ENCODE data around the gene UBE2R2.
A peak's percentile ranks its signal among the peaks of the same experiment; 100 is the strongest.
"Not testable (repeated sequence)": the region's sequence is repeated elsewhere in the genome, so short reads cannot be mapped to it uniquely, and the experiment has no call there.

UBE2R2 gene

DNA sequence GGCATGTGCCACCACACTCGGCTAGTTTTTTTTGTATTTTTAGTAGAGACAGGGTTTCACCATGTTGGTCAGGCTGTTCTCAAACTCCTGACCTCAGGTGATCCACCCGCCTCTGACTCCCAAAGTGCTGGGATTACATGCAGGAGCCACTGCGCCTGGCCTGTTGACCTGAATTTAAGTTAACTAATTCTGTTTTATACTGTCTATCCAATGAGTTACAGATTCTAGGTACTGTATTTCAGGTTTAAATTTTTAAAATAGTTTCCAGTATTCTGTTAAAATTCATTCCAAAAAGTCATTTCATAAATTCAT, 30.9 kb downstream of the UBE2R2 start:
- not testable (repeated sequence) for H3K27ac Mint-ChIP-seq; H3K36me3 Mint-ChIP-seq; H3K4me3 Mint-ChIP-seq; H3K27me3 Mint-ChIP-seq; H3K9me3 Mint-ChIP-seq (ENCODE audit: low read depth)
- peaks cover 45% of the 10 kb centered on the region for H3K4me1 Mint-ChIP-seq (ENCODE audit: low read depth)

GRCh38 chr9:33850267-33850629, 33.3 kb downstream of the UBE2R2 start:
- H3K36me3 Mint-ChIP-seq, result peaks cover 3% of the 10 kb centered on the region
- peak overlapping the region; percentile 29 for H3K27ac Mint-ChIP-seq
- H3K4me1 Mint-ChIP-seq (ENCODE audit: low read depth), result peaks cover 46% of the 10 kb centered on the region
- H3K9me3 Mint-ChIP-seq (ENCODE audit: low read depth), result no peaks in the 10 kb centered on the region
- no peaks in the 10 kb centered on the region for H3K27me3 Mint-ChIP-seq
- no peak overlapping the region for H3K4me3 Mint-ChIP-seq

DNA sequence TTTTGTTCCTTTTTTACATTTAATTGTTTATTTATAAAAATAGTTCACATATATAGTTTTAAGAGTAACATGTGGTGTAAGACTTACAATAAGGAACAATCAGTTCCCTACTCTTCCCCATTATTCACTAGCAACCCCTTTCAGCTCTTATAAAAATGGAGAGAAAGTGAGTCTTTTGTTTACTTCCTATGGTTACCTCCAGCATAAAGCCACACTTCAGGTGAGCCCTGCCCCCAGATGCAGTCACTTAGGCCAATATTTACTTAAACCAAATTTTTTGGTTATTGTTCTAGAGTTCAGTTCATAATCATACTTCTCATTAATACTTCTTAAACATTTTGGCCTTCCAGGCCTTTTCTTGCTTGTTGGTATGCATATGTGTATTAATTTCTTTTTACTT, 33.7 kb downstream of the UBE2R2 start:
- Mint-ChIP-seq H3K27ac (no peak overlapping the region), H3K9me3 (ENCODE audit: low read depth) (no peaks in the 10 kb centered on the region), H3K36me3 (peaks cover 3% of the 10 kb centered on the region), H3K27me3 (no peaks in the 10 kb centered on the region), H3K4me3 (no peak overlapping the region), H3K4me1 (ENCODE audit: low read depth) (peaks cover 48% of the 10 kb centered on the region)

DNA sequence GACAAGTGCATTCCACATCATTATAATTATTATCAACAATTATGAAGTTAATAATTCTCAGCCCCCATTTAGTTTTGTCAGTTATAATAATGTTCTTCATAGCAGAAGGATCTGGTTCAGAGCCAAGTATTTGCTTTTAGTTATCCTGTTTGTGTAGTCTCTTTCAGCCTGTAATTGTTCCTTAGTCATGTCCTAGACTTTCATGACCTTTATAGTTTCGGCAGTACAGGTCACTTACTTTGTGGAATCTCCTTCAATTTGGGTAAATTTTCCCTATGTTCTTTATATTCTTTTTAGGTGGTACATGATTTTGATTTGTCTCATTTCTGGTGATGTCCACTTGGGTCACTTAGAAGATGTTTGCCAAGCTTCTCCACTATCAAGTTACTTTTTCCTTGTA, 34.3 kb downstream of the UBE2R2 start:
- no peaks in the 10 kb centered on the region for H3K27me3 Mint-ChIP-seq
- H3K9me3 Mint-ChIP-seq (ENCODE audit: low read depth), result no peaks in the 10 kb centered on the region
- H3K4me3 Mint-ChIP-seq, result no peak overlapping the region
- peaks cover 2% of the 10 kb centered on the region for H3K36me3 Mint-ChIP-seq
- H3K4me1 Mint-ChIP-seq (ENCODE audit: low read depth), result peaks cover 47% of the 10 kb centered on the region
- no peak overlapping the region for H3K27ac Mint-ChIP-seq

DNA sequence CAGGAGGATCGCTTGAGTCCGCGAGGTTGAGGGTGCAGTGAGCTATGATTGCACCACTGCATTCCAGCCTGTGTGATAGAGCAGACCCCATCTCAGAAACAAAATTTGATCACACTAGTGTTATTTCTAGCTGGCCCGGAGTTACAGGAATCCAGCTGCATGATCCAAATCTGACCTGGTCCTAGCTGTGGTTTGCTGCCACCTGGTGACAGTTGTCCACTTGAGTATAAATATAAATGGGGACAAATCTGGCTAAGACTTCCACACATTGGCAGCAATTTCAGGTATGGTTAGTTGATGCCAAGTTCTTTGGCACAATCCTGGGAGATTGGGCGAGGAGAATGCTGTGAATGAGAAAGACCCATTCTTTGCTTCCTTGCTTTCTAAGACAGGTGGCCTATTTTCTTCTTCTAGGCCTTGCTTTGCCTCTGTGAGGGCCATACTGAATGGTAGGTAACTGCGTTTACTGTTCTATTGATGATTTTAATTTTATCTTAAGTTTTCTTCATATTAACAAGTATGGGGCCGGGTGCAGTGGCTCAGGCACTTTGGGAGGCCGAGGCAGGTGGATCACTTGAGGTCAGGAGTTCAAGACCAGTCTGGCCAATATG, 35.4 kb downstream of the UBE2R2 start:
- peaks cover 40% of the 10 kb centered on the region for H3K4me1 Mint-ChIP-seq (ENCODE audit: low read depth)
- no peaks in the 10 kb centered on the region for H3K36me3 Mint-ChIP-seq
- H3K4me3 Mint-ChIP-seq, result no peak overlapping the region
- no peaks in the 10 kb centered on the region for H3K9me3 Mint-ChIP-seq (ENCODE audit: low read depth)
- no peak overlapping the region for H3K27ac Mint-ChIP-seq
- no peaks in the 10 kb centered on the region for H3K27me3 Mint-ChIP-seq

GRCh38 chr9:33856247-33856646, 39.3 kb downstream of the UBE2R2 start:
- no peaks in the 10 kb centered on the region for H3K36me3 Mint-ChIP-seq
- H3K4me1 Mint-ChIP-seq (ENCODE audit: low read depth), result peaks cover 36% of the 10 kb centered on the region
- no peaks in the 10 kb centered on the region for H3K27me3 Mint-ChIP-seq
- no peaks in the 10 kb centered on the region for H3K9me3 Mint-ChIP-seq (ENCODE audit: low read depth)
- no peak overlapping the region for H3K27ac Mint-ChIP-seq
- H3K4me3 Mint-ChIP-seq, result no peak overlapping the region

DNA sequence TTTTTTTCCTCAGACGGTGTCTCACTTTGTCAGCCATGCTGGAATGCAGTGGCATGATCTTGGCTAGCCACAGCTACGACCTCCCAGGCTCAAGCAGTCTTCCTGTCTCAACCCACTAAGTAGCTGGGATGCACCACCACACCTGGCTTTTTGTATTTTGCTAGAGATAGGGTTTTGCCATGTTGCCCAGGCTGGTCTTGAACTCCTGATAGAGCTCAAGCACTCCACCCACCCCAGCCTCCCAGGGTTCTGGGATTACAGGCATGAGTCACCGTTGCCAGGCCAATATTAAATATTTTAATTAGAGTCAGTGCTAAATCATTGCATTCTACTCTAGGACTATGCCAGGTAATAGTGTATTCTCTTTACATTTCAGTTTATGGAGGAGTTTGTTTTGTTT, 41.5 kb downstream of the UBE2R2 start:
- Mint-ChIP-seq H3K4me1 (ENCODE audit: low read depth) (peaks cover 39% of the 10 kb centered on the region), H3K27ac (no peak overlapping the region), H3K4me3 (no peak overlapping the region), H3K9me3 (ENCODE audit: low read depth) (no peaks in the 10 kb centered on the region), H3K27me3 (no peaks in the 10 kb centered on the region), H3K36me3 (peaks cover 3% of the 10 kb centered on the region)

DNA sequence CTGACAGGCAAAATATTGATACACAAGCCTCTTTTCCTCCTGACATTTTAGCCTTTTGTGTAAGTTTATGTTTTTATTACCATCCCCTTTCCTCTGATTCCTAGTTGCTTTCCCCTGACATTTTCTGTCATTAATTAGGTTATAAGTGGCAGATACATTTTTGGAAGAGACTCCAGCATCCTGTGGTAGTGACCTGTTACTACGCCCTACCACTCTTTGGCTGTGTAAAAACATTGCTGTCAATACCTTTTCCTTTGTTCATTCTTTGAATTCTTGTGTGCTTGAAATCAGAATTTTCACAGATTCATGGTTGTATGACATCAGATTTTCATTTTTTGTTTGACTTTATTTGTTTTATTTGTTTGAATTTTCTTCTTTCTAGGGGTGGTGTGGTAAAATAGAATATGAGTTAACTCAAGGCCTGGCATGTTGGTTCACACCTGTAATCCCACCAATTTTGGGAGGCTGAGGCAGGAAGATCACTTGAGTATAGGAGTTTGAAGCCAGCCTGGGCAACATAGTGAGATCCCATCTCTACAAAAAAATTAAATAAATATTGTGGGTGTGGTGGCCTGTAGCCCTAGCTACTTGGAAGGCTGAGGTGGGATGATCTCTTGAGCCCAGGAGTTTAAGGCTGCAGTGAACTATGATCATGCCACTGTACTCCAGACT, 43.4 kb downstream of the UBE2R2 start:
- Mint-ChIP-seq H3K27ac (peak overlapping the region; percentile 54), H3K9me3 (ENCODE audit: low read depth) (no peaks in the 10 kb centered on the region), H3K4me1 (ENCODE audit: low read depth) (peaks cover 34% of the 10 kb centered on the region), H3K4me3 (no peak overlapping the region), H3K27me3 (no peaks in the 10 kb centered on the region), H3K36me3 (peaks cover 3% of the 10 kb centered on the region)

GRCh38 chr9:33861917-33862453, 45.0 kb downstream of the UBE2R2 start:
- no peak overlapping the region for H3K27ac Mint-ChIP-seq
- peaks cover 3% of the 10 kb centered on the region for H3K36me3 Mint-ChIP-seq
- no peaks in the 10 kb centered on the region for H3K9me3 Mint-ChIP-seq (ENCODE audit: low read depth)
- no peak overlapping the region for H3K4me3 Mint-ChIP-seq
- no peaks in the 10 kb centered on the region for H3K27me3 Mint-ChIP-seq
- peaks cover 35% of the 10 kb centered on the region for H3K4me1 Mint-ChIP-seq (ENCODE audit: low read depth)

DNA sequence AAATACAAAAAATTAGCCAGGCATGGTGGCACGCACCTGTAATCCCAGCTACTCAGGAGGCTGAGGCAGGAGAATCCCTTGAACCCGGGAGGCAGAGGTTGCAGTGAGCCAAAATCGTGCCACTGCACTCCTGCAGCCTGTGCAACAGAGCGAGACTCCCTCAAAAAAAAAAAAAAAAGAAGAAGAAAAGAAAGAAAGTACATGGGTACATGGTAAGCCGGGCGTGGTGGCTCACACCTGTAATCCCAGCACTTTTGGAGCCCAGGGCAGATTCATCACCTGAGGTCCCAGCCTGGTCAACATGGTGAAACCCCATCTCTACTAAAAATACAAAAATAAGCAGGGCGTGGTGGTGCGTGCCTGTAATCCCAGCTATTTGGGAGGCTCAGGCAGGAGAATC, 46.1 kb downstream of the UBE2R2 start:
- H3K4me1 Mint-ChIP-seq (ENCODE audit: low read depth), result peaks cover 37% of the 10 kb centered on the region
- H3K36me3 Mint-ChIP-seq; H3K27me3 Mint-ChIP-seq; H3K4me3 Mint-ChIP-seq; H3K27ac Mint-ChIP-seq; H3K9me3 Mint-ChIP-seq (ENCODE audit: low read depth): not testable (repeated sequence)

DNA sequence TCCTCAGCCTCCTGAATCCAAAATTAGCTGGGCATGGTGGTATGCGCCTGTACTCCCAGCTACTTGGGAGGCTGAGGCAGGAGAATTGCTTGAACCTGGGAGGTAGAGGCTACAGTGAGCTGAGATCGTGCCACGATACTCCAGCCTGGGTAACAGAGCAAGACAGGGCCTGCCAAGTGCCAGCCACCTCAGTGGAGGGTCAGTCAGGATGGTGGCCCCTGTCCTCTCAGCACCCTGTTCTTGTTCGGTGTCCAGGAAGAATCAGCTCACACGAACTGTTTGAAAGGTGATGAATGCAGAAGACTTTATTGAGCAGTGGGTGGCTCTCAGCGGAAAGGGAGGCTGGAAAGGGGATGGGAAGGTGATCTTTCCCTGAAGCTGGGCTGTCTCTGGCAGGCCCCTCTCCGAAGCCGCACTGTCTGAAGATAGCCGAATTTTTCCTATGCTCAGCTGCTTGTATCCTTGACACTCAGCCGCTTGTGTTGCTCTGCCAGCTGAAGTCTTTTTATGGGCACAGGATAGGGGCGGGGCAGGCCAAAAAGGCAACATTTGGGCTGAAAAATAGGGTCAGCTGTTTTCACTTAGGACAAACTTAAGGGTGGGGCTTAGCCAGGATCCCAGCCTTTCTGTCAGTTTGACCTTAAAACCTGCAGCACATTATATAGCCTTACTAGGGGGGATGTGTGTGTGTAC, 50.9 kb downstream of the UBE2R2 start:
- Mint-ChIP-seq H3K36me3 (peaks cover 2% of the 10 kb centered on the region), H3K4me3 (no peak overlapping the region), H3K27me3 (no peaks in the 10 kb centered on the region), H3K4me1 (ENCODE audit: low read depth) (peaks cover 28% of the 10 kb centered on the region), H3K9me3 (ENCODE audit: low read depth) (no peaks in the 10 kb centered on the region), H3K27ac (no peak overlapping the region)

DNA sequence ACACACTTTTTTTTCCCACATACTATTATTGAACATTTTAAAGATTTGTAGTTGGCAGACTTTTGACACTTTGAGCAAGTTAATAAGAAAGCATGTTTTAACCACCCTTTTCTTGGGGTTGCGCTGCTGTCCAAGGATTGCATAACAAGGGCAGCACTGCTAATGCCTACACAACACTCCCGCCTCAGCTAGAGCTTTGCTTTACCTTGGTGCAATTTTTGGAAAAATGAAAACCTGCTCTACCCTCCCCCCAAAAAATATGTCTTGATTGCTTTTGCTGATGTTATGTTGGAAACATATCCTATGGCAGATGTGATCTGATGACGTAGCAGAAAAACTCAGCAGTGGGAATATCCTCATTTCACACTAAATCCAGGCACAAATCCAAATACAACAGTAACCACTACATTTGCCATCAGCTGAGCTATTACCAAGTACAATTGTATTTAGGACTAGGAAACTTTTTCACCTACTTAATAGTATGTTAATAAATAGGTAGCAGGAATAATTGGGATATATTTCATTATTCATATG, 51.5 kb downstream of the UBE2R2 start:
- Mint-ChIP-seq H3K9me3 (ENCODE audit: low read depth) (no peaks in the 10 kb centered on the region), H3K36me3 (peaks cover 2% of the 10 kb centered on the region), H3K27ac (no peak overlapping the region), H3K4me3 (no peak overlapping the region), H3K4me1 (ENCODE audit: low read depth) (peaks cover 28% of the 10 kb centered on the region), H3K27me3 (no peaks in the 10 kb centered on the region)

GRCh38 chr9:33869243-33869642, 52.3 kb downstream of the UBE2R2 start:
- not testable (repeated sequence) for H3K27ac Mint-ChIP-seq; H3K9me3 Mint-ChIP-seq (ENCODE audit: low read depth)
- peaks cover 25% of the 10 kb centered on the region for H3K4me1 Mint-ChIP-seq (ENCODE audit: low read depth)

GRCh38 chr9:33877727-33878489, 60.9 kb downstream of the UBE2R2 start:
- peaks cover 44% of the 10 kb centered on the region for H3K4me1 Mint-ChIP-seq (ENCODE audit: low read depth)
- peaks cover 2% of the 10 kb centered on the region for H3K36me3 Mint-ChIP-seq
- no peaks in the 10 kb centered on the region for H3K9me3 Mint-ChIP-seq (ENCODE audit: low read depth)
- no peak overlapping the region for H3K27ac Mint-ChIP-seq
- H3K4me3 Mint-ChIP-seq, result no peak overlapping the region
- H3K27me3 Mint-ChIP-seq, result no peaks in the 10 kb centered on the region

More at GRCh38 chr9:33869243-33869642, 52.3 kb downstream of the UBE2R2 start:
- H3K4me3 Mint-ChIP-seq, H3K27me3 Mint-ChIP-seq, H3K36me3 Mint-ChIP-seq: not testable (repeated sequence)

All from activated naive CD8-positive, alpha-beta T cell (primary cell).